ENCODE measurements around the gene PRKAG2. TPM values are rescaled to one million over a fixed set of nuclear protein-coding genes. Genes with fewer than 3 reads are reported as not detected.
"Not testable (repeated sequence)": the region's sequence is repeated elsewhere in the genome, so short reads cannot be mapped to it uniquely, and the experiment has no call there.

PRKAG2 gene
- total RNA-seq, 1 experiment from 2014 or later = 10.9 TPM

- Histone ChIP-seq H3K9me3 (replicated peaks) (no peaks in the 10 kb centered on the region), H3K4me3 (no peak overlapping the region), H3K27me3 (no peaks in the 10 kb centered on the region), H3K36me3 (no peaks in the 10 kb centered on the region), H3K4me1 (peaks cover 40% of the 10 kb centered on the region), H3K27ac (peak overlapping the region; percentile 48)
- peak; percentile 97 to 98 for DNase-seq
Measured at GRCh38 chr7:151754142-151754590, 122.7 kb downstream of the PRKAG2 start.

GRCh38 chr7:151752816-151753595 lies 123.9 kb downstream of the PRKAG2 start:
- no peak overlapping the region; the same call in 1 of the 2 replicates for H3K27ac ChIP-seq
- no peaks in the 10 kb centered on the region for H3K9me3 ChIP-seq (replicated peaks)
- no peaks in the 10 kb centered on the region for H3K27me3 ChIP-seq
- H3K4me3 ChIP-seq = no peak overlapping the region
- no peaks in the 10 kb centered on the region for H3K36me3 ChIP-seq
- peaks cover 37% of the 10 kb centered on the region for H3K4me1 ChIP-seq
- no peak for DNase-seq

- H3K4me1 ChIP-seq = peaks cover 29% of the 10 kb centered on the region
- no peaks in the 10 kb centered on the region for H3K27me3 ChIP-seq
- no peak overlapping the region for H3K4me3 ChIP-seq
- no peaks in the 10 kb centered on the region for H3K9me3 ChIP-seq (replicated peaks)
- no peak overlapping the region for H3K27ac ChIP-seq
- no peak for DNase-seq
- H3K36me3 ChIP-seq = no peaks in the 10 kb centered on the region
Measured at GRCh38 chr7:151752037-151752436, 124.9 kb downstream of the PRKAG2 start.

- no peak for DNase-seq
- Histone ChIP-seq H3K4me1 (peaks cover 2% of the 10 kb centered on the region), H3K27me3 (no peaks in the 10 kb centered on the region), H3K9me3 (replicated peaks) (no peaks in the 10 kb centered on the region), H3K27ac (no peak overlapping the region), H3K4me3 (no peak overlapping the region), H3K36me3 (no peaks in the 10 kb centered on the region)
Measured at GRCh38 chr7:151748733-151749132, 128.2 kb downstream of the PRKAG2 start.

- not testable (repeated sequence) for H3K27ac ChIP-seq; H3K27me3 ChIP-seq; H3K9me3 ChIP-seq (replicated peaks); H3K4me3 ChIP-seq; DNase-seq; H3K4me1 ChIP-seq; H3K36me3 ChIP-seq
Measured at GRCh38 chr7:151748021-151748420, 128.9 kb downstream of the PRKAG2 start.

- Histone ChIP-seq H3K4me3 (no peak overlapping the region), H3K9me3 (replicated peaks) (no peaks in the 10 kb centered on the region), H3K27ac (no peak overlapping the region), H3K36me3 (no peaks in the 10 kb centered on the region), H3K4me1 (peaks cover 8% of the 10 kb centered on the region), H3K27me3 (no peaks in the 10 kb centered on the region)
- no peak for DNase-seq
Measured at GRCh38 chr7:151745706-151746105, 131.2 kb downstream of the PRKAG2 start.

- Histone ChIP-seq H3K27ac (no peak overlapping the region), H3K27me3 (no peaks in the 10 kb centered on the region), H3K4me1 (peaks cover 8% of the 10 kb centered on the region), H3K4me3 (no peak overlapping the region), H3K36me3 (no peaks in the 10 kb centered on the region), H3K9me3 (replicated peaks) (no peaks in the 10 kb centered on the region)
- no peak for DNase-seq
Measured at GRCh38 chr7:151744656-151745638, 132.0 kb downstream of the PRKAG2 start.

GRCh38 chr7:151744051-151744580 lies 132.8 kb downstream of the PRKAG2 start:
- H3K9me3 ChIP-seq (replicated peaks) = no peaks in the 10 kb centered on the region
- H3K4me3 ChIP-seq = no peak overlapping the region
- DNase-seq = no peak
- no peaks in the 10 kb centered on the region for H3K36me3 ChIP-seq
- no peaks in the 10 kb centered on the region for H3K27me3 ChIP-seq
- peaks cover 8% of the 10 kb centered on the region for H3K4me1 ChIP-seq
- no peak overlapping the region for H3K27ac ChIP-seq

GRCh38 chr7:151743481-151743983 lies 133.4 kb downstream of the PRKAG2 start:
- peaks cover 8% of the 10 kb centered on the region for H3K4me1 ChIP-seq
- no peak for DNase-seq
- H3K9me3 ChIP-seq (replicated peaks) = no peaks in the 10 kb centered on the region
- peak overlapping the region; percentile 26 for H3K4me3 ChIP-seq
- H3K27ac ChIP-seq = peak overlapping the region; percentile 41; the same call in 1 of the 2 replicates
- H3K27me3 ChIP-seq = no peaks in the 10 kb centered on the region
- no peaks in the 10 kb centered on the region for H3K36me3 ChIP-seq

GRCh38 chr7:151742713-151743480 lies 134.0 kb downstream of the PRKAG2 start:
- H3K9me3 ChIP-seq (replicated peaks) = no peaks in the 10 kb centered on the region
- H3K4me3 ChIP-seq = peak overlapping the region; percentile 26
- no peaks in the 10 kb centered on the region for H3K27me3 ChIP-seq
- DNase-seq = peak; percentile 49 to 53
- H3K36me3 ChIP-seq = no peaks in the 10 kb centered on the region
- H3K27ac ChIP-seq = peak overlapping the region; percentile 41
- H3K4me1 ChIP-seq = peaks cover 8% of the 10 kb centered on the region

GRCh38 chr7:151741585-151741984 lies 135.3 kb downstream of the PRKAG2 start:
- peaks cover 17% of the 10 kb centered on the region for H3K4me1 ChIP-seq
- no peak overlapping the region for H3K27ac ChIP-seq
- H3K4me3 ChIP-seq = no peak overlapping the region
- no peaks in the 10 kb centered on the region for H3K9me3 ChIP-seq (replicated peaks)
- H3K27me3 ChIP-seq = no peaks in the 10 kb centered on the region
- DNase-seq = no peak
- no peaks in the 10 kb centered on the region for H3K36me3 ChIP-seq

- Histone ChIP-seq H3K27ac (no peak overlapping the region), H3K27me3 (no peaks in the 10 kb centered on the region), H3K4me1 (peaks cover 20% of the 10 kb centered on the region), H3K9me3 (replicated peaks) (no peaks in the 10 kb centered on the region), H3K4me3 (no peak overlapping the region), H3K36me3 (no peaks in the 10 kb centered on the region)
- no peak for DNase-seq
Measured at GRCh38 chr7:151740081-151740851, 136.6 kb downstream of the PRKAG2 start.

- no peak overlapping the region for H3K4me3 ChIP-seq
- no peaks in the 10 kb centered on the region for H3K9me3 ChIP-seq (replicated peaks)
- peaks cover 26% of the 10 kb centered on the region for H3K4me1 ChIP-seq
- no peaks in the 10 kb centered on the region for H3K27me3 ChIP-seq
- no peaks in the 10 kb centered on the region for H3K36me3 ChIP-seq
- H3K27ac ChIP-seq = no peak overlapping the region
- DNase-seq = no peak
Measured at GRCh38 chr7:151738925-151739324, 138.0 kb downstream of the PRKAG2 start.

Data from SJCRH30 (cell line).